Glutamatergic neuron (in vitro differentiated cells): ENCODE data around the gene BMPER. TPM values are rescaled to one million over a fixed set of nuclear protein-coding genes. Genes with fewer than 3 reads are reported as not detected.

Source experiments
- DNase-seq: peaks from one replicate; pipeline ENCODE4 v3.0.0; 2022
- H3K27ac Mint-ChIP-seq: one replicate; pipeline ENCODE4 v1.8.0; 2020; ENCODE audit warnings: mild to moderate bottlenecking, mixed read lengths, inconsistent platforms; ENCODE audit not compliant: unreplicated experiment
- H3K27me3 Mint-ChIP-seq: one replicate; pipeline ENCODE4 v1.8.0; 2020; ENCODE audit warnings: mild to moderate bottlenecking, moderate library complexity, mixed read lengths, inconsistent platforms; ENCODE audit not compliant: unreplicated experiment
- H3K36me3 Mint-ChIP-seq: one replicate; pipeline ENCODE4 v1.8.0; 2020; ENCODE audit warnings: mild to moderate bottlenecking, mixed read lengths, inconsistent platforms; ENCODE audit not compliant: unreplicated experiment
- H3K4me1 Mint-ChIP-seq: one replicate; pipeline ENCODE4 v1.8.0; 2020; ENCODE audit warnings: mild to moderate bottlenecking, low read depth, mixed read lengths, inconsistent platforms; ENCODE audit not compliant: unreplicated experiment
- H3K4me3 Mint-ChIP-seq: one replicate; pipeline ENCODE4 v1.8.0; 2020; ENCODE audit warnings: mild to moderate bottlenecking, mixed read lengths, inconsistent platforms; ENCODE audit not compliant: unreplicated experiment
- H3K9me3 Mint-ChIP-seq: one replicate; pipeline ENCODE4 v1.8.0; 2020; ENCODE audit warnings: mild to moderate bottlenecking, moderate library complexity, mixed read lengths, inconsistent platforms; ENCODE audit not compliant: unreplicated experiment
- CTCF ChIP-seq: fragments of 200-600 bp; sonication (generic); IDR thresholded peaks from one replicate; pipeline ENCODE4 v1.5.0; 2021; ENCODE audit not compliant: partially characterized antibody, unreplicated experiment
- total RNA-seq: library from RNA; stranded (reverse); fragmentation: NEBNext Ultra II Directional; extraction: Animal tissue kit (Norgen Biotek cat#: 25700); gene quantifications from one replicate; pipeline ENCODE4 v1.2.1, GENCODE V29; 2021; ENCODE audit not compliant: unreplicated experiment

Gene BMPER
- total RNA-seq, 1 donor from 2014 or later, result 16.2 TPM

- DNase-seq, result no peak
- TF ChIP-seq CTCF, result no peak
- H3K9me3 Mint-ChIP-seq, result no peaks in the 10 kb centered on the region
- H3K27ac Mint-ChIP-seq, result no peak overlapping the region
- H3K36me3 Mint-ChIP-seq, result no peaks in the 10 kb centered on the region
- peaks cover 2% of the 10 kb centered on the region for H3K4me1 Mint-ChIP-seq
- H3K4me3 Mint-ChIP-seq, result no peak overlapping the region
- no peaks in the 10 kb centered on the region for H3K27me3 Mint-ChIP-seq
Measured at GRCh38 chr7:33910756-33911155, 5.4 kb downstream of the BMPER start.

- H3K36me3 Mint-ChIP-seq, result no peaks in the 10 kb centered on the region
Measured at GRCh38 chr7:33916357-33917081, 11.2 kb downstream of the BMPER start.

GRCh38 chr7:33917661-33918060, 12.3 kb downstream of the BMPER start:
- DNase-seq, result no peak
- TF ChIP-seq CTCF, result no peak
- H3K27me3 Mint-ChIP-seq, result no peaks in the 10 kb centered on the region
- H3K9me3 Mint-ChIP-seq, result peaks cover 1% of the 10 kb centered on the region
- no peak overlapping the region for H3K27ac Mint-ChIP-seq
- H3K4me1 Mint-ChIP-seq, result peaks cover 22% of the 10 kb centered on the region
- H3K36me3 Mint-ChIP-seq, result no peaks in the 10 kb centered on the region
- H3K4me3 Mint-ChIP-seq, result no peak overlapping the region

More at GRCh38 chr7:33916357-33917081, 11.2 kb downstream of the BMPER start:
- Mint-ChIP-seq H3K4me1 (peaks cover 16% of the 10 kb centered on the region), H3K27ac (no peak overlapping the region), H3K9me3 (no peaks in the 10 kb centered on the region), H3K4me3 (no peak overlapping the region), H3K27me3 (no peaks in the 10 kb centered on the region)
- TF ChIP-seq CTCF, result no peak
- DNase-seq, result no peak

GRCh38 chr7:33918438-33919143, 13.3 kb downstream of the BMPER start:
- Mint-ChIP-seq H3K4me3 (peak overlapping the region; percentile 50), H3K36me3 (no peaks in the 10 kb centered on the region), H3K27me3 (no peaks in the 10 kb centered on the region), H3K27ac (peak overlapping the region; percentile 88), H3K4me1 (peaks cover 22% of the 10 kb centered on the region), H3K9me3 (peaks cover 2% of the 10 kb centered on the region)
- peak; percentile 26 for TF ChIP-seq CTCF
- DNase-seq, result no peak

- Mint-ChIP-seq H3K9me3 (peaks cover 5% of the 10 kb centered on the region), H3K27ac (no peak overlapping the region), H3K27me3 (peaks cover 2% of the 10 kb centered on the region), H3K4me1 (peaks cover 22% of the 10 kb centered on the region), H3K36me3 (no peaks in the 10 kb centered on the region), H3K4me3 (no peak overlapping the region)
- DNase-seq, result no peak
- no peak for TF ChIP-seq CTCF
Measured at GRCh38 chr7:33919449-33919848, 14.1 kb downstream of the BMPER start.
